ENCODE results near the gene BEAN1. TPM values are rescaled to one million over a fixed set of nuclear protein-coding genes. Genes with fewer than 3 reads are reported as not detected.
"Not testable (repeated sequence)": the region's sequence is repeated elsewhere in the genome, so short reads cannot be mapped to it uniquely, and the experiment has no call there.

Gene BEAN1
- total and polyA plus RNA-seq, 2 experiments from 2014 or later: 0.07 to 0.10 TPM

DNA sequence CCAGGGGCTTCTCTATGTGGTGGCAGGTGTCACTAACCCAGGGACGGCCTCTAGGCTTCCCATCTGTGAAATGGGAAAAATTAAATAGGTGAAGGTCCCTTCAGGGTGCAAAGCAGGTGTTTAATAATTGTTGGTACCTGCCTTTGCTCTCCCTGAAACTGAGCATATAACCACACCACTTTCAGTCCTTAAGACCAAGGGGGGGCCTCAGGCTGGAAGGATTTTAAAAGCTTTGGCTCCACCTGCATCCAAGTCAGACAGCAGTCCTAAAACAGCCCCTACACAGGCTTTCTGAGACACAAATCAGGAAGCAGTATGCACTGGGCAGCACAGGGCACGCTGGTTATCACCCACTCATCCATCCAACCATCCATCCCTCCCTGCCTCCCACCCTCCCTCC, 67.8 kb downstream of the BEAN1 start (continued):
- TF ChIP-seq, protein P1, sequence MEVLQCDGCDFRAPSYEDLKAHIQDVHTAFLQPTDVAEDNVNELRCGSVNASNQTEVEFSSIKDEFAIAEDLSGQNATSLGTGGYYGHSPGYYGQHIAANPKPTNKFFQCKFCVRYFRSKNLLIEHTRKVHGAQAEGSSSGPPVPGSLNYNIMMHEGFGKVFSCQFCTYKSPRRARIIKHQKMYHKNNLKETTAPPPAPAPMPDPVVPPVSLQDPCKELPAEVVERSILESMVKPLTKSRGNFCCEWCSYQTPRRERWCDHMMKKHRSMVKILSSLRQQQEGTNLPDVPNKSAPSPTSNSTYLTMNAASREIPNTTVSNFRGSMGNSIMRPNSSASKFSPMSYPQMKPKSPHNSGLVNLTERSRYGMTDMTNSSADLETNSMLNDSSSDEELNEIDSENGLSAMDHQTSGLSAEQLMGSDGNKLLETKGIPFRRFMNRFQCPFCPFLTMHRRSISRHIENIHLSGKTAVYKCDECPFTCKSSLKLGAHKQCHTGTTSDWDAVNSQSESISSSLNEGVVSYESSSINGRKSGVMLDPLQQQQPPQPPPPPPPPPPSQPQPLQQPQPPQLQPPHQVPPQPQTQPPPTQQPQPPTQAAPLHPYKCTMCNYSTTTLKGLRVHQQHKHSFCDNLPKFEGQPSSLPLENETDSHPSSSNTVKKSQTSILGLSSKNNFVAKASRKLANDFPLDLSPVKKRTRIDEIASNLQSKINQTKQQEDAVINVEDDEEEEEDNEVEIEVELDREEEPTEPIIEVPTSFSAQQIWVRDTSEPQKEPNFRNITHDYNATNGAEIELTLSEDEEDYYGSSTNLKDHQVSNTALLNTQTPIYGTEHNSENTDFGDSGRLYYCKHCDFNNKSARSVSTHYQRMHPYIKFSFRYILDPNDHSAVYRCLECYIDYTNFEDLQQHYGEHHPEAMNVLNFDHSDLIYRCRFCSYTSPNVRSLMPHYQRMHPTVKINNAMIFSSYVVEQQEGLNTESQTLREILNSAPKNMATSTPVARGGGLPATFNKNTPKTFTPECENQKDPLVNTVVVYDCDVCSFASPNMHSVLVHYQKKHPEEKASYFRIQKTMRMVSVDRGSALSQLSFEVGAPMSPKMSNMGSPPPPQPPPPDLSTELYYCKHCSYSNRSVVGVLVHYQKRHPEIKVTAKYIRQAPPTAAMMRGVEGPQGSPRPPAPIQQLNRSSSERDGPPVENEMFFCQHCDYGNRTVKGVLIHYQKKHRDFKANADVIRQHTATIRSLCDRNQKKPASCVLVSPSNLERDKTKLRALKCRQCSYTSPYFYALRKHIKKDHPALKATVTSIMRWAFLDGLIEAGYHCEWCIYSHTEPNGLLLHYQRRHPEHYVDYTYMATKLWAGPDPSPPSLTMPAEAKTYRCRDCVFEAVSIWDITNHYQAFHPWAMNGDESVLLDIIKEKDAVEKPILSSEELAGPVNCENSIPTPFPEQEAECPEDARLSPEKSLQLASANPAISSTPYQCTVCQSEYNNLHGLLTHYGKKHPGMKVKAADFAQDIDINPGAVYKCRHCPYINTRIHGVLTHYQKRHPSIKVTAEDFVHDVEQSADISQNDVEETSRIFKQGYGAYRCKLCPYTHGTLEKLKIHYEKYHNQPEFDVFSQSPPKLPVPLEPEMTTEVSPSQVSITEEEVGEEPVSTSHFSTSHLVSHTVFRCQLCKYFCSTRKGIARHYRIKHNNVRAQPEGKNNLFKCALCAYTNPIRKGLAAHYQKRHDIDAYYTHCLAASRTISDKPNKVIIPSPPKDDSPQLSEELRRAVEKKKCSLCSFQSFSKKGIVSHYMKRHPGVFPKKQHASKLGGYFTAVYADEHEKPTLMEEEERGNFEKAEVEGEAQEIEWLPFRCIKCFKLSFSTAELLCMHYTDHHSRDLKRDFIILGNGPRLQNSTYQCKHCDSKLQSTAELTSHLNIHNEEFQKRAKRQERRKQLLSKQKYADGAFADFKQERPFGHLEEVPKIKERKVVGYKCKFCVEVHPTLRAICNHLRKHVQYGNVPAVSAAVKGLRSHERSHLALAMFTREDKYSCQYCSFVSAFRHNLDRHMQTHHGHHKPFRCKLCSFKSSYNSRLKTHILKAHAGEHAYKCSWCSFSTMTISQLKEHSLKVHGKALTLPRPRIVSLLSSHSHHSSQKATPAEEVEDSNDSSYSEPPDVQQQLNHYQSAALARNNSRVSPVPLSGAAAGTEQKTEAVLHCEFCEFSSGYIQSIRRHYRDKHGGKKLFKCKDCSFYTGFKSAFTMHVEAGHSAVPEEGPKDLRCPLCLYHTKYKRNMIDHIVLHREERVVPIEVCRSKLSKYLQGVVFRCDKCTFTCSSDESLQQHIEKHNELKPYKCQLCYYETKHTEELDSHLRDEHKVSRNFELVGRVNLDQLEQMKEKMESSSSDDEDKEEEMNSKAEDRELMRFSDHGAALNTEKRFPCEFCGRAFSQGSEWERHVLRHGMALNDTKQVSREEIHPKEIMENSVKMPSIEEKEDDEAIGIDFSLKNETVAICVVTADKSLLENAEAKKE (CRISPR knock-in tag; IDR thresholded peaks at IDR 0.05): no peak
- TF ChIP-seq, protein P2, sequence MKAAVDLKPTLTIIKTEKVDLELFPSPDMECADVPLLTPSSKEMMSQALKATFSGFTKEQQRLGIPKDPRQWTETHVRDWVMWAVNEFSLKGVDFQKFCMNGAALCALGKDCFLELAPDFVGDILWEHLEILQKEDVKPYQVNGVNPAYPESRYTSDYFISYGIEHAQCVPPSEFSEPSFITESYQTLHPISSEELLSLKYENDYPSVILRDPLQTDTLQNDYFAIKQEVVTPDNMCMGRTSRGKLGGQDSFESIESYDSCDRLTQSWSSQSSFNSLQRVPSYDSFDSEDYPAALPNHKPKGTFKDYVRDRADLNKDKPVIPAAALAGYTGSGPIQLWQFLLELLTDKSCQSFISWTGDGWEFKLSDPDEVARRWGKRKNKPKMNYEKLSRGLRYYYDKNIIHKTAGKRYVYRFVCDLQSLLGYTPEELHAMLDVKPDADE (IDR thresholded peaks at IDR 0.05): no peak
- TF ChIP-seq, protein P3, sequence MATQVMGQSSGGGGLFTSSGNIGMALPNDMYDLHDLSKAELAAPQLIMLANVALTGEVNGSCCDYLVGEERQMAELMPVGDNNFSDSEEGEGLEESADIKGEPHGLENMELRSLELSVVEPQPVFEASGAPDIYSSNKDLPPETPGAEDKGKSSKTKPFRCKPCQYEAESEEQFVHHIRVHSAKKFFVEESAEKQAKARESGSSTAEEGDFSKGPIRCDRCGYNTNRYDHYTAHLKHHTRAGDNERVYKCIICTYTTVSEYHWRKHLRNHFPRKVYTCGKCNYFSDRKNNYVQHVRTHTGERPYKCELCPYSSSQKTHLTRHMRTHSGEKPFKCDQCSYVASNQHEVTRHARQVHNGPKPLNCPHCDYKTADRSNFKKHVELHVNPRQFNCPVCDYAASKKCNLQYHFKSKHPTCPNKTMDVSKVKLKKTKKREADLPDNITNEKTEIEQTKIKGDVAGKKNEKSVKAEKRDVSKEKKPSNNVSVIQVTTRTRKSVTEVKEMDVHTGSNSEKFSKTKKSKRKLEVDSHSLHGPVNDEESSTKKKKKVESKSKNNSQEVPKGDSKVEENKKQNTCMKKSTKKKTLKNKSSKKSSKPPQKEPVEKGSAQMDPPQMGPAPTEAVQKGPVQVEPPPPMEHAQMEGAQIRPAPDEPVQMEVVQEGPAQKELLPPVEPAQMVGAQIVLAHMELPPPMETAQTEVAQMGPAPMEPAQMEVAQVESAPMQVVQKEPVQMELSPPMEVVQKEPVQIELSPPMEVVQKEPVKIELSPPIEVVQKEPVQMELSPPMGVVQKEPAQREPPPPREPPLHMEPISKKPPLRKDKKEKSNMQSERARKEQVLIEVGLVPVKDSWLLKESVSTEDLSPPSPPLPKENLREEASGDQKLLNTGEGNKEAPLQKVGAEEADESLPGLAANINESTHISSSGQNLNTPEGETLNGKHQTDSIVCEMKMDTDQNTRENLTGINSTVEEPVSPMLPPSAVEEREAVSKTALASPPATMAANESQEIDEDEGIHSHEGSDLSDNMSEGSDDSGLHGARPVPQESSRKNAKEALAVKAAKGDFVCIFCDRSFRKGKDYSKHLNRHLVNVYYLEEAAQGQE (IDR thresholded peaks at IDR 0.05; ENCODE audit: unreplicated experiment): no peak

DNA sequence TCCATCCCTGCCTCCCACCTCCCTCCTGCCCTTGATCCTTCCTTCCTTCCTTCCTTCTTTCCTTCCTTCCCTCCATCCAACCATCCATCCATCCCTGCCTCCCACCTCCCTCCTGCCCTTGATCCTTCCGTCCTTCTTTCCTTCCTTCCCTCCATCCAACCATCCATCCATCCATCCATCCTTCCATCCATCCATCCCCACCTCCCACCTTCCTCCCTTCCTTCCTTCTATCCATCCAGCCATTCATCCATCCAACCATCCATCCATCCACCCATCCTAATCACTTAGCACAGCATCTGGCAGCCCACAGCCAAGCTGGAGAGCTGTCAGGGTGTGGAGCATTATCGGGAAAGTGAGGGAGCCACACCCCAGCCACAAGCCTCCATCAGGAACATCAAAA, 68.3 kb downstream of the BEAN1 start:
- Histone ChIP-seq H3K27ac (ENCODE audit: low read depth) (no peak overlapping the region), H3F3A (replicated peaks; ENCODE audit: low read depth) (no peaks in the 10 kb centered on the region), H3K4me3 (no peak overlapping the region), H4K20me1 (replicated peaks; ENCODE audit: insufficient read depth) (no peaks in the 10 kb centered on the region), H3K9me2 (ENCODE audit: insufficient read depth) (no peaks in the 10 kb centered on the region), H3K4me1 (ENCODE audit: insufficient read depth) (no peaks in the 10 kb centered on the region), H3K4me2 (no peak overlapping the region), H3K27me3 (ENCODE audit: insufficient read depth) (no peaks in the 10 kb centered on the region), H3K36me3 (ENCODE audit: insufficient read depth) (no peaks in the 10 kb centered on the region), H3K79me2 (replicated peaks; ENCODE audit: insufficient read depth) (no peaks in the 10 kb centered on the region), H2AFZ (no peak overlapping the region)
- ATAC-seq (no peak), DNase-seq (ENCODE audit: low spot score) (no peak)
- Mint-ChIP-seq H3K4me3 (no peak overlapping the region), H3K4me1 (no peaks in the 10 kb centered on the region; the same call in 2 of the 3 replicates), H3K36me3 (ENCODE audit: low read depth) (peaks cover 12% of the 10 kb centered on the region), H3K9me3 (peaks cover 24% of the 10 kb centered on the region), H3K27me3 (ENCODE audit: insufficient read depth, low read depth, poor library complexity) (peaks cover 4% of the 10 kb centered on the region), H3K27ac (no peak overlapping the region)
- no peak for TF ChIP-seq STAT1 (IDR thresholded peaks at IDR 0.05; ENCODE audit: unreplicated experiment)
- TF ChIP-seq ZNF114 (CRISPR knock-in tag; IDR thresholded peaks at IDR 0.05): no peak

DNA sequence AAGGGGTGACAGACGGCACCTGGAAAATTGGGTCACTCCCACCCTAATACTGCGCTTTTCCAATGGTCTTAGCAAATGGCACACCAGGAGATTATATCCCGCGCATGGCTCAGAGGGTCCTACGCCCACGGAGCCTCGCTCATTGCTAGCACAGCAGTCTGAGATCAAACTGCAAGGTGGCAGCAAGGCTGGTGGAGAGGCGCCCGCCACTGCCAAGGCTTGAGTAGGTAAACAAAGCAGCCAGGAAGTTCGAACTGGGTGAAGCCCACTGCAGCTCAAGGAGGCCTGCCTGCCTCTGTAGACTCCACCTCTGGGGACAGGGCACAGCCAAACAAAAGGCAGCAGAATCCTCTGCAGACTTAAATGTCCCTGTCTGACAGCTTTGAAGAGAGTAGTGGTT, 69.1 kb downstream of the BEAN1 start:
- not testable (repeated sequence) for H3K4me1 Mint-ChIP-seq; H3K27ac ChIP-seq (ENCODE audit: low read depth); H4K20me1 ChIP-seq (replicated peaks; ENCODE audit: insufficient read depth); H3K27me3 ChIP-seq (ENCODE audit: insufficient read depth); H3K4me3 ChIP-seq; H3F3A ChIP-seq (replicated peaks; ENCODE audit: low read depth); H3K4me3 Mint-ChIP-seq; H3K4me1 ChIP-seq (ENCODE audit: insufficient read depth); DNase-seq (ENCODE audit: low spot score); H3K79me2 ChIP-seq (replicated peaks; ENCODE audit: insufficient read depth); ATAC-seq; H3K9me2 ChIP-seq (ENCODE audit: insufficient read depth); H3K4me2 ChIP-seq; H3K27ac Mint-ChIP-seq; H2AFZ ChIP-seq; H3K27me3 Mint-ChIP-seq (ENCODE audit: insufficient read depth, low read depth, poor library complexity); H3K36me3 ChIP-seq (ENCODE audit: insufficient read depth)
- Mint-ChIP-seq H3K36me3 (ENCODE audit: low read depth) (peaks cover 12% of the 10 kb centered on the region), H3K9me3 (peaks cover 24% of the 10 kb centered on the region)

DNA sequence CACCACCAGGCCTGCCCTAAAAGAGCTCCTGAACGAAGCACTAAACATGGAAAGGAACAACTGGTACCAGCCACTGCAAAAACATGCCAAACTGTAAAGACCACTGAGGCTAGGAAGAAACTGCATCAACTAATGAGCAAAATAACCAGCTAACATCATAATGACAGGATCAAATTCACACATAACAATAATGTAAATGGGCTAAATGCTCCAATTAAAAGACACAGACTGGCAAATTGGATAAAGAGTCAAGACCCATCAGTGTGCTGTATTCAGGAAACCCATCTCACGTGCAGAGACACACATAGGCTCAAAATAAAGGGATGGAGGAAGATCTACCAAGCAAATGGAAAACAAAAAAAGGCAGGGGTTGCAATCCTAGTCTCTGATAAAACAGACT, 70.8 kb downstream of the BEAN1 start:
- not testable (repeated sequence) for H3K79me2 ChIP-seq (replicated peaks; ENCODE audit: insufficient read depth); ATAC-seq; H3K9me2 ChIP-seq (ENCODE audit: insufficient read depth); H3K27me3 Mint-ChIP-seq (ENCODE audit: insufficient read depth, low read depth, poor library complexity); H3K27ac Mint-ChIP-seq; H3K36me3 ChIP-seq (ENCODE audit: insufficient read depth); DNase-seq (ENCODE audit: low spot score); H3F3A ChIP-seq (replicated peaks; ENCODE audit: low read depth); H2AFZ ChIP-seq; H3K27me3 ChIP-seq (ENCODE audit: insufficient read depth); H3K4me1 ChIP-seq (ENCODE audit: insufficient read depth); H3K4me2 ChIP-seq; H3K4me1 Mint-ChIP-seq; H4K20me1 ChIP-seq (replicated peaks; ENCODE audit: insufficient read depth); H3K4me3 ChIP-seq; H3K27ac ChIP-seq (ENCODE audit: low read depth); H3K4me3 Mint-ChIP-seq
- Mint-ChIP-seq H3K36me3 (ENCODE audit: low read depth) (peaks cover 12% of the 10 kb centered on the region), H3K9me3 (peaks cover 24% of the 10 kb centered on the region)

Data from GM23338 (cell line).